Spleen (tissue), 11 donors: Measurements from ENCODE around the gene ABCB9. TPM values are rescaled to one million over a fixed set of nuclear protein-coding genes. Genes with fewer than 3 reads are reported as not detected.

Experiments
- DNase-seq: peaks from one replicate; pipeline ENCODE4 v3.0.0-alpha.2; 2020
- H3K27ac ChIP-seq, 8 donors: fragments of 200-600 bp; sonication (generic) in 7 of 8; 1 replicate in 4 of 8; 2 replicates in 4 of 8; pipeline versions ENCODE4 v1.5.0 to v1.8.0; 2016 to 2021; ENCODE audit warnings: inconsistent platforms in 4 of 8, mild to moderate bottlenecking in 4 of 8, moderate library complexity in 1 of 8
- H3K27me3 ChIP-seq, 7 donors: fragments of 200-600 bp; sonication (generic) in 6 of 7; replicated peaks in 1 of 7; 1 replicate in 4 of 7; 2 replicates in 3 of 7; pipeline versions ENCODE4 v1.5.0 to v1.8.0; 2016 to 2021; ENCODE audit warnings: inconsistent platforms in 3 of 7, mild to moderate bottlenecking in 1 of 7
- H3K36me3 ChIP-seq, 6 donors: fragments of 200-600 bp; sonication (generic) in 5 of 6; 1 replicate in 4 of 6; 2 replicates in 2 of 6; pipeline versions ENCODE4 v1.5.0 to v1.8.0; 2016 to 2021; ENCODE audit warnings: inconsistent platforms in 2 of 6
- H3K4me1 ChIP-seq, 6 donors: fragments of 200-600 bp; sonication (generic) in 5 of 6; 1 replicate in 3 of 6; 2 replicates in 3 of 6; pipeline versions ENCODE4 v1.5.0 to v1.8.0; 2016 to 2021; ENCODE audit warnings: inconsistent platforms in 3 of 6
- H3K4me3 ChIP-seq, 8 donors: fragments of 200-600 bp; sonication (generic) in 7 of 8; 1 replicate in 4 of 8; 2 replicates in 4 of 8; pipeline versions ENCODE4 v1.5.0 to v1.8.0; 2016 to 2021; ENCODE audit warnings: inconsistent platforms in 4 of 8, mild to moderate bottlenecking in 4 of 8, moderate library complexity in 2 of 8
- H3K9me3 ChIP-seq, 8 donors: fragments of 200-600 bp; sonication (generic) in 7 of 8; 1 replicate in 4 of 8; 2 replicates in 4 of 8; pipeline versions ENCODE4 v1.5.0 to v1.8.0; 2016 to 2021; ENCODE audit warnings: inconsistent platforms in 4 of 8
- POLR2A ChIP-seq, 3 donors: fragments of 450-650 bp; IDR thresholded peaks; one replicate each; pipeline ENCODE4 v1.5.1; 2017; ENCODE audit warnings: antibody characterized with exemption in 3 of 3, mild to moderate bottlenecking in 1 of 3
- POLR2AphosphoS5 ChIP-seq, 3 donors: sonication (generic); formaldehyde crosslinking; IDR thresholded peaks; one replicate each; pipeline ENCODE4 v1.5.1; 2017; ENCODE audit warnings: antibody characterized with exemption in 3 of 3
- WGBS, 5 donors: extraction: QIAGEN DNeasy Blood & Tissue Kit in 3 of 5; methylation state at CpG; one replicate each; pipeline versions ENCODE4 v1.1.5 to v1.1.7; 2013 to 2018; 5-methylcytosine and 5-hydroxymethylcytosine counted together
- intact Hi-C: fragments of 100-400 bp; cut with DNase I; formaldehyde crosslinking; loops from one replicate; pipeline ENCODE4 v1.15.0; 2023; ENCODE audit warnings: low total_unique reads
- polyA plus RNA-seq, 3 donors: library from polyadenylated mRNA; stranded (reverse); fragments of 200-250 nt; gene quantifications; one replicate each; pipeline ENCODE4 v1.2.1, GENCODE V29; 2013
- total RNA-seq, 7 donors: library from RNA; depleted of rRNA in 3 of 7; stranded (reverse); fragments of >200 nt in 3 of 7; fragmentation: NEBNext Ultra II Directional in 4 of 7; extraction: Animal tissue kit (Norgen Biotek cat#: 25700) in 4 of 7; gene quantifications; one replicate each; pipeline versions ENCODE4 v1.1.0 to v1.2.1, GENCODE V29; 2016 to 2021
- TF ChIP-seq, protein P1 (sequence below), 11 experiments: fragments of 200-600 bp in 7 of 11; fragments of 450-650 bp in 4 of 11; sonication (generic) in 4 of 11; IDR thresholded peaks in 8 of 11; conservative IDR thresholded peaks in 3 of 11; 1 replicate in 7 of 11; 2 replicates in 4 of 11; pipeline versions ENCODE4 v1.4.0 to v1.8.0; 2016 to 2021; ENCODE audit warnings: antibody characterized with exemption in 11 of 11, inconsistent platforms in 4 of 11, mild to moderate bottlenecking in 1 of 11
- donor health status: healthy with polysubstance abuse.
- donor health status: DM: no; HTN: no; CAD: no; lungs with moderate emphysema.
- donor health status: DM: no; HTN: no; CAD: no.
- donor health status: Bipolar disorder and iron deficiency.
- donor health status: healthy.
- donor health status: DM: no; HTN: no; CAD: no.
- donor health status: DM: yes; HTN: yes; CAD: no.

ABCB9 gene
- total and polyA plus RNA-seq, 10 donors: 1.5 to 6.2 (median 4.5) TPM

DNA sequence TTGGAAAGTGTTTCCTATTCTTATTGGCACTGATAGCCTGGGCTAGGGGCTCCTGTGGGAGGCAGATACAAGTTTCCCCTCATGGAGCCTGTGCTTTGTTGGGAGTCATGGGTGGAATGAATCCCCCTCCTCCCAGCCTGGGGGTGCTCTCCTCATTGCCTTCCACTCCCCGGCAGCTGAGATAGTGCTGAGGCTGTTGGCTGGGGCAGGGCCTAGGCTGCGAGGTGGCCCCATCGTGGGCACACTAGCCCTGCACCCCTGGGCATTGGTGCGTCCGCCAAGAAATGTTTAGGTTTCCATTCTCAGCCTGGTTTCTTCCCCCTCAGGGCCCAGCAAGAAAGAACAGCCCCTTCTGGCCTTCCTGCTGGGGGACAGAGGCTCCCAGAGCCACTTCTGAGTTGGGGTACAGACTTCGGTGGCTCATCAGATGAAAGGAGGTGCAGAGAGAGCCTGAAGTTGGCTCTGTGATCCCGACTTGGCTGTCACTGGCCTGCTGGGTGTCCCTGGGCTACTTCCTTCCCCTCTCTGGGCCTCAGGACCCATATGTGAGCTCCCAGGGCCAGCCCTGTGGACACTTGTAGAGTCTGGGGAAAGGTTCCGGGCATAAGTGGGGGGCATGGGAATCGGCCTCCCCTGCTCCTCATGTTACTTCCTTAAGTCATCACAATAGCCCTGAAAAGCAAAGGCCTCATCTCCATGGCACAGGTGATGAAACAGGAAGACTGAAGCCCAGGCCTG, 11.6 kb upstream of the ABCB9 start:
- Histone ChIP-seq H3K27ac (no peak overlapping the region), H3K9me3 (no peaks in the 10 kb centered on the region), H3K27me3 (no peaks in the 10 kb centered on the region), H3K4me3 (no peak overlapping the region), H3K36me3 (peaks cover 0 to 41% (median 11%) of the 10 kb centered on the region in 6 donors), H3K4me1 (peaks cover 44 to 80% (median 72%) of the 10 kb centered on the region in 6 donors)
- intact Hi-C loops: no loop called here
- 85 to 88% (median 87%) methylated on average over 4 to 9 of the region's 9 CpGs for WGBS, 5 donors
- TF ChIP-seq POLR2AphosphoS5 (IDR thresholded peaks at IDR 0.05) (peak in 1 of 3 donors; percentile 8), POLR2A (IDR thresholded peaks at IDR 0.05) (no peak)
- TF ChIP-seq, protein P1, sequence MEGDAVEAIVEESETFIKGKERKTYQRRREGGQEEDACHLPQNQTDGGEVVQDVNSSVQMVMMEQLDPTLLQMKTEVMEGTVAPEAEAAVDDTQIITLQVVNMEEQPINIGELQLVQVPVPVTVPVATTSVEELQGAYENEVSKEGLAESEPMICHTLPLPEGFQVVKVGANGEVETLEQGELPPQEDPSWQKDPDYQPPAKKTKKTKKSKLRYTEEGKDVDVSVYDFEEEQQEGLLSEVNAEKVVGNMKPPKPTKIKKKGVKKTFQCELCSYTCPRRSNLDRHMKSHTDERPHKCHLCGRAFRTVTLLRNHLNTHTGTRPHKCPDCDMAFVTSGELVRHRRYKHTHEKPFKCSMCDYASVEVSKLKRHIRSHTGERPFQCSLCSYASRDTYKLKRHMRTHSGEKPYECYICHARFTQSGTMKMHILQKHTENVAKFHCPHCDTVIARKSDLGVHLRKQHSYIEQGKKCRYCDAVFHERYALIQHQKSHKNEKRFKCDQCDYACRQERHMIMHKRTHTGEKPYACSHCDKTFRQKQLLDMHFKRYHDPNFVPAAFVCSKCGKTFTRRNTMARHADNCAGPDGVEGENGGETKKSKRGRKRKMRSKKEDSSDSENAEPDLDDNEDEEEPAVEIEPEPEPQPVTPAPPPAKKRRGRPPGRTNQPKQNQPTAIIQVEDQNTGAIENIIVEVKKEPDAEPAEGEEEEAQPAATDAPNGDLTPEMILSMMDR (IDR thresholded peaks at IDR 0.05 in 8 of 11, conservative IDR thresholded peaks at IDR 0.05 in 3 of 11): no peak
- DNase-seq: no peak

DNA sequence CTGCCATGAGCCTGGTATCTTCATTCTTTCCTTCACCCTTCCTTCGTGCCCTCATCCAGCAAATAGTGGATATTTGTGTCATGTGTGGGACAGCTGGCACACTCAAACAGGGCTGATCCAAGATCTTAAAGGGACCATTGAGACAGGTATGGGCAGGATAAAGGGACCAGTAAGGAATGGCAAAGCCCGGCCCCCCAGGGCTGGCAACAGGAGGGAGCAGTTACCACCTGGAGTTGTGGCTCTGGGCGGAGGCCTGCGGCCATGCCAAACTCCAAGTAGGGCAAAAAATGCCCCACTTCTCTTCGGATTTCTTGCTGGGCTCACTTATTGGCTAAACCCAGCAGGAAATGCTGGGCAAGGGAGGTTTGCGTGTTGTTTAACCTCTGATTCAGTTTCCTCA, 10.9 kb upstream of the ABCB9 start:
- Histone ChIP-seq H3K4me1 (peaks cover 37 to 73% (median 65%) of the 10 kb centered on the region in 6 donors), H3K4me3 (no peak overlapping the region), H3K27me3 (no peaks in the 10 kb centered on the region), H3K36me3 (peaks cover 0 to 35% (median 6%) of the 10 kb centered on the region in 6 donors), H3K27ac (no peak overlapping the region), H3K9me3 (no peaks in the 10 kb centered on the region)
- intact Hi-C loops: no loop called here
- peak; percentile 74 for DNase-seq
- 89 to 96% (median 92%) methylated on average over 5 to 6 of the region's 6 CpGs for WGBS, 5 donors
- TF ChIP-seq POLR2AphosphoS5 (IDR thresholded peaks at IDR 0.05): no peak
- TF ChIP-seq, protein P1 (IDR thresholded peaks at IDR 0.05 in 8 of 11, conservative IDR thresholded peaks at IDR 0.05 in 3 of 11): no peak
- TF ChIP-seq POLR2A (IDR thresholded peaks at IDR 0.05): no peak

DNA sequence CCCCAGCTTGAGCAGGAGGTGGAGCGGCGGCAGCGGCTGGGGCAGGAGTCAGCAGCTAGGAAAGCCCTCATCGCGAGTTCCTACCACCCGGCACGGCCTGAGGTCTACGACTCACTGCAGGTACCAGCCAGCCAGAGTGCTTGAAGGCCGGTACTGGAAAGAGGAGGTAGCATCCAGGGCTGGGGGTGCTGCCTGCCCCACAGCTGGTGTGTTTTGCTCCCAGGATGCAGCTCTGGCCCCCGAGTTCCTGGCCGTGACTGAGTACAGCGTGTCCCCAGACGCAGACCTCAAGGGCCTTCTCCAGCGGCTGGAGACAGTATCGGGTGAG, 10.3 kb upstream of the ABCB9 start:
- no peak for TF ChIP-seq POLR2A (IDR thresholded peaks at IDR 0.05)
- TF ChIP-seq POLR2AphosphoS5 (IDR thresholded peaks at IDR 0.05): no peak
- TF ChIP-seq, protein P1 (IDR thresholded peaks at IDR 0.05 in 8 of 11, conservative IDR thresholded peaks at IDR 0.05 in 3 of 11): no peak
- H3K4me1 ChIP-seq: peaks cover 32 to 68% (median 59%) of the 10 kb centered on the region in 6 donors
- peak; percentile 81 for DNase-seq
- peak overlapping the region in 2 of 8 donors; percentile 98 to 100 for H3K4me3 ChIP-seq
- peak overlapping the region in 2 of 8 donors; percentile 99 for H3K27ac ChIP-seq
- peaks cover 0 to 29% (median 3%) of the 10 kb centered on the region in 6 donors for H3K36me3 ChIP-seq
- H3K9me3 ChIP-seq: no peaks in the 10 kb centered on the region
- intact Hi-C loops: no loop called here
- H3K27me3 ChIP-seq: no peaks in the 10 kb centered on the region
- WGBS, 5 donors: 86 to 95% (median 89%) methylated on average over 9 to 15 of the region's 15 CpGs; no CpG with 5 or more reads in 1 of the 5 donors
